ENCODE measurements around the gene GPR87.

GRCh38 chr3:151309566-151309965 lies 7.1 kb downstream of the GPR87 start:
- TF ChIP-seq EZH2 (IDR thresholded peaks at IDR 0.05; ENCODE audit: low read length, missing control alignments): no peak
- TF ChIP-seq, protein P1, sequence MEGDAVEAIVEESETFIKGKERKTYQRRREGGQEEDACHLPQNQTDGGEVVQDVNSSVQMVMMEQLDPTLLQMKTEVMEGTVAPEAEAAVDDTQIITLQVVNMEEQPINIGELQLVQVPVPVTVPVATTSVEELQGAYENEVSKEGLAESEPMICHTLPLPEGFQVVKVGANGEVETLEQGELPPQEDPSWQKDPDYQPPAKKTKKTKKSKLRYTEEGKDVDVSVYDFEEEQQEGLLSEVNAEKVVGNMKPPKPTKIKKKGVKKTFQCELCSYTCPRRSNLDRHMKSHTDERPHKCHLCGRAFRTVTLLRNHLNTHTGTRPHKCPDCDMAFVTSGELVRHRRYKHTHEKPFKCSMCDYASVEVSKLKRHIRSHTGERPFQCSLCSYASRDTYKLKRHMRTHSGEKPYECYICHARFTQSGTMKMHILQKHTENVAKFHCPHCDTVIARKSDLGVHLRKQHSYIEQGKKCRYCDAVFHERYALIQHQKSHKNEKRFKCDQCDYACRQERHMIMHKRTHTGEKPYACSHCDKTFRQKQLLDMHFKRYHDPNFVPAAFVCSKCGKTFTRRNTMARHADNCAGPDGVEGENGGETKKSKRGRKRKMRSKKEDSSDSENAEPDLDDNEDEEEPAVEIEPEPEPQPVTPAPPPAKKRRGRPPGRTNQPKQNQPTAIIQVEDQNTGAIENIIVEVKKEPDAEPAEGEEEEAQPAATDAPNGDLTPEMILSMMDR (conservative IDR thresholded peaks at IDR 0.05 in 1 of 2, IDR thresholded peaks at IDR 0.05 in 1 of 2; ENCODE audit: low read depth in 1 of 2, low read length in 2 of 2): no peak
